Measurements from ENCODE around the gene TMEM205. TPM values are rescaled to one million over a fixed set of nuclear protein-coding genes. Genes with fewer than 3 reads are reported as not detected.

TMEM205 gene
- total and polyA plus RNA-seq, 2 of the 8 experiments (the other 6 are each of a cell fraction or from before 2014, with no cell fraction given), result 73.5 to 423 TPM

DNA sequence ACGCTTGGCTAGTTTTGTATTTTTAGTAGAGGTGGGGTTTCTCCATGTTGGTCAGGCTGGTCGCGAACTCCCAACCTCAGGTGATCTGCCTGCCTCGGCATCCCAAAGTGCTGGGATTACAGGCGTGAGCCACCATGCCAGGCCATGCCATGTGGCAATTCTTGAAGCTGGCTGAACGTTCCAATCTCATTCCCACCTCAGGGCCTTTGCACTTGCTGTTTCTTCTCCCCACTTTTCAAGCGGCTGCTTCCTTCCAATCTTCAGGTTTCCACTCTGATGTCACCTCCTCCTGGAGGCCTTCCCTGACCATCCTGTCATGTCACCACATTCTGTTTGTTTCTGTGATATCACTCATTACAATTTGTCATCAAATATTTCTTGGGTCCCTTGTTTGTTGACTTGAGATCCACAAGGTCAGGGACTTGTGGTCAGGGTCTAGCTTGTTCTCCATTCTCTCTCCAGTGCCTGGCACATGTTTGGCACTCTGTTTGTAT is 33.8 kb upstream of the TMEM205 start:
- Histone ChIP-seq H3K27ac (ENCODE audit: low read depth, low read length) (no peak overlapping the region), H4K8ac (ENCODE audit: extremely low read depth, insufficient read depth, low read length) (no peak overlapping the region), H3K23me2 (ENCODE audit: low read depth, low read length) (peaks cover 31% of the 10 kb centered on the region), H2AFZ (ENCODE audit: low read length) (no peak overlapping the region), H2BK5ac (ENCODE audit: low read depth, low read length) (no peak overlapping the region), H4K5ac (ENCODE audit: insufficient read length, low read depth, low read length) (no peak overlapping the region), H3K23ac (ENCODE audit: insufficient read length) (no peak overlapping the region), H3K18ac (ENCODE audit: extremely low read depth, low read length) (no peak overlapping the region), H3K9ac (replicated peaks in 1 of 4; ENCODE audit: extremely low read depth in 1 of 4, low read depth in 3 of 4, low read length in 3 of 4) (no peak overlapping the region), H2AK5ac (ENCODE audit: low read depth, low read length) (no peak overlapping the region), H3K79me2 (ENCODE audit: control insufficient read depth in 1 of 2, insufficient read depth in 2 of 2, low read length in 2 of 2) (no peaks in the 10 kb centered on the region), H2BK20ac (ENCODE audit: low read length) (no peak overlapping the region), H3K4me3 (ENCODE audit: extremely low read depth in 1 of 4, insufficient read depth in 2 of 4, low read depth in 3 of 4, low read length in 4 of 4) (peak overlapping the region in 2 of 4 experiments; percentile 10 to 67; a peak in 2 of 8 replicates), H3K14ac (ENCODE audit: insufficient read length) (no peak overlapping the region), H4K20me1 (replicated peaks in 1 of 2; ENCODE audit: control insufficient read depth in 1 of 2, insufficient read depth in 2 of 2, low read length in 2 of 2) (peaks cover 2 to 4% of the 10 kb centered on the region in 2 experiments), H4K91ac (replicated peaks; ENCODE audit: insufficient read length, low read length) (no peak overlapping the region), H3K36me3 (ENCODE audit: control insufficient read depth in 2 of 4, insufficient read depth in 4 of 4, low read length in 3 of 4) (no peaks in the 10 kb centered on the region), H3K4me1 (replicated peaks in 1 of 4; ENCODE audit: control insufficient read depth in 3 of 4, insufficient read depth in 4 of 4, low read length in 3 of 4) (peaks cover 0 to 15% (median 9%) of the 10 kb centered on the region in 4 experiments; a peak in 5 of 7 replicates), H3K56ac (replicated peaks; ENCODE audit: insufficient read length, low read depth, low read length) (no peak overlapping the region), H2BK120ac (replicated peaks; ENCODE audit: low read depth, low read length) (no peak overlapping the region), H3K79me1 (ENCODE audit: low read depth, low read length) (peaks cover 2% of the 10 kb centered on the region; the same call in 1 of the 2 replicates), H2BK15ac (ENCODE audit: low read length) (no peak overlapping the region), H2BK12ac (ENCODE audit: low read depth, low read length) (no peak overlapping the region; the same call in 1 of the 2 replicates), H3K4me2 (ENCODE audit: insufficient read depth in 1 of 2, low read depth in 2 of 2, low read length in 2 of 2) (peak overlapping the region; percentile 69 to 88), H3K27me3 (replicated peaks in 1 of 4; ENCODE audit: control insufficient read depth in 3 of 4, extremely low read depth in 1 of 4, insufficient read depth in 3 of 4, low read length in 3 of 4) (no peaks in the 10 kb centered on the region), H3K4ac (replicated peaks; ENCODE audit: insufficient read length, low read depth, low read length) (no peak overlapping the region), H3K9me3 (ENCODE audit: insufficient read depth in 2 of 2, low read depth in 1 of 2, low read length in 1 of 2) (no peaks in the 10 kb centered on the region)
- WGBS, 2 experiments (ENCODE audit: extremely low coverage in 1 of 2, insufficient coverage in 1 of 2, insufficient read length in 1 of 2, insufficient replicate concordance in 2 of 2, low coverage in 1 of 2, low lambda C conversion rate in 2 of 2, missing lambda C conversion rate in 1 of 2), result 84% methylated on average over 7 of the region's 7 CpGs; no CpG with 5 or more reads in 1 of the 2 experiments
- ChIA-PET CTCF (ENCODE audit: partially characterized antibody) (interaction anchor here (0.7 to 16.8 kb wide), 19 partner anchors 11 to 125 kb away, joined by 3 to 197 read pairs (median 12); partner anchors contain the start of genes CCDC159, ODAD3, PRKCSH and RGL3), POLR2A (ENCODE audit: partially characterized antibody) (interaction anchor here (0.6 to 3.2 kb wide), 8 partner anchors 11 to 532 kb away, joined by 3 to 29 read pairs (median 8); partner anchors contain the start of gene C19orf38)
- FAIRE-seq, result no peak
- no peak for DNase-seq (ENCODE audit: low read depth in 1 of 2, low spot score in 2 of 2)
- no peak for TF ChIP-seq KDM1A (IDR thresholded peaks at IDR 0.05; ENCODE audit: borderline replicate concordance, low read length)
- TF ChIP-seq KDM4A (IDR thresholded peaks at IDR 0.05; ENCODE audit: low read depth, low read length, severe bottlenecking), result no peak
- no peak for TF ChIP-seq CTBP2 (IDR thresholded peaks at IDR 0.05; ENCODE audit: borderline replicate concordance, insufficient read depth, insufficient read length, low read length)
- TF ChIP-seq, protein P1, sequence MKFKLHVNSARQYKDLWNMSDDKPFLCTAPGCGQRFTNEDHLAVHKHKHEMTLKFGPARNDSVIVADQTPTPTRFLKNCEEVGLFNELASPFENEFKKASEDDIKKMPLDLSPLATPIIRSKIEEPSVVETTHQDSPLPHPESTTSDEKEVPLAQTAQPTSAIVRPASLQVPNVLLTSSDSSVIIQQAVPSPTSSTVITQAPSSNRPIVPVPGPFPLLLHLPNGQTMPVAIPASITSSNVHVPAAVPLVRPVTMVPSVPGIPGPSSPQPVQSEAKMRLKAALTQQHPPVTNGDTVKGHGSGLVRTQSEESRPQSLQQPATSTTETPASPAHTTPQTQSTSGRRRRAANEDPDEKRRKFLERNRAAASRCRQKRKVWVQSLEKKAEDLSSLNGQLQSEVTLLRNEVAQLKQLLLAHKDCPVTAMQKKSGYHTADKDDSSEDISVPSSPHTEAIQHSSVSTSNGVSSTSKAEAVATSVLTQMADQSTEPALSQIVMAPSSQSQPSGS (IDR thresholded peaks at IDR 0.05; ENCODE audit: low read length), result no peak
- no peak for TF ChIP-seq SIRT6 (IDR thresholded peaks at IDR 0.05; ENCODE audit: low read length)
- TF ChIP-seq, protein P2, sequence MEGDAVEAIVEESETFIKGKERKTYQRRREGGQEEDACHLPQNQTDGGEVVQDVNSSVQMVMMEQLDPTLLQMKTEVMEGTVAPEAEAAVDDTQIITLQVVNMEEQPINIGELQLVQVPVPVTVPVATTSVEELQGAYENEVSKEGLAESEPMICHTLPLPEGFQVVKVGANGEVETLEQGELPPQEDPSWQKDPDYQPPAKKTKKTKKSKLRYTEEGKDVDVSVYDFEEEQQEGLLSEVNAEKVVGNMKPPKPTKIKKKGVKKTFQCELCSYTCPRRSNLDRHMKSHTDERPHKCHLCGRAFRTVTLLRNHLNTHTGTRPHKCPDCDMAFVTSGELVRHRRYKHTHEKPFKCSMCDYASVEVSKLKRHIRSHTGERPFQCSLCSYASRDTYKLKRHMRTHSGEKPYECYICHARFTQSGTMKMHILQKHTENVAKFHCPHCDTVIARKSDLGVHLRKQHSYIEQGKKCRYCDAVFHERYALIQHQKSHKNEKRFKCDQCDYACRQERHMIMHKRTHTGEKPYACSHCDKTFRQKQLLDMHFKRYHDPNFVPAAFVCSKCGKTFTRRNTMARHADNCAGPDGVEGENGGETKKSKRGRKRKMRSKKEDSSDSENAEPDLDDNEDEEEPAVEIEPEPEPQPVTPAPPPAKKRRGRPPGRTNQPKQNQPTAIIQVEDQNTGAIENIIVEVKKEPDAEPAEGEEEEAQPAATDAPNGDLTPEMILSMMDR (IDR thresholded peaks at IDR 0.05; ENCODE audit: control extremely low read depth in 1 of 3, insufficient read depth in 1 of 3, low read depth in 1 of 3, low read length in 3 of 3), result no peak
- TF ChIP-seq SAP30 (IDR thresholded peaks at IDR 0.05; ENCODE audit: insufficient read depth, insufficient replicate concordance, low read length), result no peak
